SH-SY5Y (cell line): ENCODE data around the gene MORN1.

Experiments
- GATA2 ChIP-seq: IDR thresholded peaks from 2 replicates; pipeline ENCODE4 v1.6.1; 2011; ENCODE audit warnings: mild to moderate bottlenecking, low read depth, low read length
- GATA3 ChIP-seq: IDR thresholded peaks from 2 replicates; pipeline ENCODE4 v1.6.1; 2011; ENCODE audit warnings: low read depth, mild to moderate bottlenecking, low read length, moderate library complexity

DNA sequence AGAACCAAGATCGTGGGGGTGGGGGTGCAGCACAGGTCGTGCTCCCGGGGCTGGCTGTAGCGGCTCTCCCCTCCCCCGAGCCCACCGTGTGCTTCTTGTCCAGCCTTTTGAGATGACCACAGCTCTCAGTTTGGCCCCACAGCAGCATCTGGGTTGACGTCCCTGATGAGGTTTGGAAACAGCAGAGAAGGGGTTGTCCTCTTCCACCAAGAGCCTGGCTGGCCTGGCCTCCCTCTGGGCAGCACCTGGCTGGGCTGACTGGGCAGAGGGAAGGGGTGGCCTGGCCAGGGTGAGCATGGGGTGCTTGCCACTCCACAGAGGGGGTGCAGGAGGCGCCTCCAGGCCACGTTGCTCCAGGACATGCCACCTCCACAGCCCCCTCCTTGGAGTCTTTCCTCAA lies 101.7 kb downstream of the MORN1 start:
- TF ChIP-seq GATA2 = no peak
- no peak for TF ChIP-seq GATA3
